HG02840 (cell line): ENCODE results near the gene EFNA5.
A peak's percentile ranks its signal among the peaks of the same experiment; 100 is the strongest.

ENCODE experiments used
- ATAC-seq: cut with Tn5 transposase; IDR thresholded peaks from one replicate; pipeline ENCODE4 v1.9.1; 2021; ENCODE audit warnings: mild to moderate bottlenecking, moderate library complexity, moderate number of reproducible peaks; ENCODE audit not compliant: unreplicated experiment, low FRiP score

The EFNA5 gene

GRCh38 chr5:107673368-107674136 lies 2.8 kb upstream of the EFNA5 start:
- peak; percentile 58 for ATAC-seq

- ATAC-seq, result no peak
These were observed 2.3 kb upstream of the EFNA5 start for GRCh38 chr5:107673039-107673367.

GRCh38 chr5:107672211-107673038 lies 1.7 kb upstream of the EFNA5 start:
- no peak for ATAC-seq

GRCh38 chr5:107671742-107672210 lies 1.0 kb upstream of the EFNA5 start:
- ATAC-seq, result no peak

- ATAC-seq, result no peak
These were observed 428 bp downstream of the EFNA5 start for GRCh38 chr5:107670087-107670931.

GRCh38 chr5:107669096-107670031 lies 1.4 kb downstream of the EFNA5 start:
- ATAC-seq, result no peak

- ATAC-seq, result no peak
These were observed 2.3 kb downstream of the EFNA5 start for GRCh38 chr5:107668154-107669095.

GRCh38 chr5:107666051-107666655 lies 4.6 kb downstream of the EFNA5 start:
- ATAC-seq, result no peak

- ATAC-seq, result no peak
These were observed 5.6 kb downstream of the EFNA5 start for GRCh38 chr5:107665036-107665570.

GRCh38 chr5:107663697-107664096 lies 7.0 kb downstream of the EFNA5 start:
- ATAC-seq, result no peak

- ATAC-seq, result no peak
These were observed 9.1 kb downstream of the EFNA5 start for GRCh38 chr5:107661650-107662044.

- no peak for ATAC-seq
These were observed 9.6 kb downstream of the EFNA5 start for GRCh38 chr5:107661038-107661649.

- no peak for ATAC-seq
These were observed 12.2 kb downstream of the EFNA5 start for GRCh38 chr5:107658528-107658927.

GRCh38 chr5:107655831-107656230 lies 14.9 kb downstream of the EFNA5 start:
- no peak for ATAC-seq

- ATAC-seq, result no peak
These were observed 15.9 kb downstream of the EFNA5 start for GRCh38 chr5:107654827-107655226.

GRCh38 chr5:107653685-107654084 lies 17.1 kb downstream of the EFNA5 start:
- ATAC-seq, result no peak

- no peak for ATAC-seq
These were observed 17.7 kb downstream of the EFNA5 start for GRCh38 chr5:107652839-107653607.
